GM10266 (cell line): ENCODE measurements around the gene CNNM4.

Source experiments
- DNase-seq: peaks from one replicate; pipeline ENCODE4 v3.0.0; 2012; ENCODE audit errors: extremely low spot score
- CTCF ChIP-seq: IDR thresholded peaks from 2 replicates; pipeline ENCODE4 v1.5.1; 2012; ENCODE audit warnings: mild to moderate bottlenecking, low read depth; ENCODE audit not compliant: control insufficient read depth, insufficient read depth; ENCODE audit errors: missing control alignments

Gene CNNM4

GRCh38 chr2:96842600-96842999 lies 81.9 kb downstream of the CNNM4 start:
- no peak for DNase-seq
- no peak for TF ChIP-seq CTCF

- TF ChIP-seq CTCF, result no peak
- DNase-seq, result no peak
These were observed 83.0 kb downstream of the CNNM4 start, which contains the start of gene ANKRD23 for GRCh38 chr2:96843538-96844268. ANKRD23 (minus strand) TSS chr2:96844021; CDS start chr2:96843992, 29 bp downstream.

- DNase-seq, result no peak
- TF ChIP-seq CTCF, result no peak
These were observed 83.7 kb downstream of the CNNM4 start for GRCh38 chr2:96844405-96844808.

GRCh38 chr2:96846825-96847224 lies 86.1 kb downstream of the CNNM4 start:
- TF ChIP-seq CTCF, result no peak
- no peak for DNase-seq

GRCh38 chr2:96847586-96847985 lies 86.9 kb downstream of the CNNM4 start:
- TF ChIP-seq CTCF, result no peak
- DNase-seq, result no peak

- no peak for DNase-seq
- no peak for TF ChIP-seq CTCF
These were observed 87.6 kb downstream of the CNNM4 start for GRCh38 chr2:96848264-96848663.

GRCh38 chr2:96852667-96853066 lies 92.0 kb downstream of the CNNM4 start:
- no peak for TF ChIP-seq CTCF
- DNase-seq, result no peak
